ENCODE measurements around the gene IGF1R. TPM values are rescaled to one million over a fixed set of nuclear protein-coding genes. Genes with fewer than 3 reads are reported as not detected.

The IGF1R gene
- total RNA-seq, 1 experiment from 2014 or later: 125 TPM

DNA sequence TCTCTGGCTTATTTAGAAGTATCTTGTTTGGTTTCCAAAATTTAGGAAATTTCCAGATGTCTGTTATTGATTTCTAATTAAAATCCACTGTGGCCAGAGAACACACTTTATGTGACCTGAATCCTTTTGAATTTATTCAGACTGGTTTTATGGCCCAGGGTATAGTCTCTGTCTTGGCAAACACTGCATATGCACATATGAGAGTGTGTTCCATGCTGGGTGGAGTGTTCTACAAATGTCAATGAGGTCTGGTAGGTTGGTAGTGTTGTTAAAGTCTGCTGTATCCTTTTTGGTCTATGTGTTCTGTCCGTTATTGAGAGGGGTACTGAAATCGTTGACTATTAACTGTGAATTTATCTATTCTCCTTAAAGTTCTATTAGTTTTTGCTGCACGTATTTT, 329.1 kb downstream of the IGF1R start:
- POLR2A ChIA-PET: no interaction called here
- ATAC-seq: no peak

DNA sequence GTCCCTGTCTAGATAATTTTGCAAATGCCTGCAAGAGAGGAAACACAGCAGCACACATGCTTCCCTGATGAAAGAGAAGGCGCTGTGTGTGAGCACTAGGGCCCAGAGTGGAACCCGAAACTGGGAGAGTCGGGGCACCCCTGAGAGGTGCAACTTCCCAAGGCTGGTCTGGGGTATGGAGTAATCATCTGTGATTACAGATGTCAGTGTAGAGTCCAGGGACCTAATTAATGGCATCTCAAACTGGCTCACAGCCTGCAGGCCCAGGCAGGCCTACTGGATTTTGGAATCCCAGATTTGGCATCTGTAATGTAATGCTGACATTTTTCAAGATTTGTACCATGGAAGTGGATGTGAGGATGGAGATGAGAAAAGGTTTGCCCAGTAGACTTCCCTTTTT, 329.8 kb downstream of the IGF1R start:
- no peaks in the 10 kb centered on the region for H3K27me3 Mint-ChIP-seq (ENCODE audit: low read depth)
- no peaks in the 10 kb centered on the region for H3K9me3 Mint-ChIP-seq
- H3K27ac Mint-ChIP-seq: no peak overlapping the region
- DNase-seq (ENCODE audit: low spot score): no peak
- H3K36me3 Mint-ChIP-seq: no peaks in the 10 kb centered on the region
- H3K4me3 Mint-ChIP-seq: no peak overlapping the region
- POLR2A ChIA-PET: no interaction called here
- CTCF ChIA-PET: no interaction called here
- no peak for ATAC-seq
- no peaks in the 10 kb centered on the region for H3K4me1 Mint-ChIP-seq
- TF ChIP-seq, protein P1, sequence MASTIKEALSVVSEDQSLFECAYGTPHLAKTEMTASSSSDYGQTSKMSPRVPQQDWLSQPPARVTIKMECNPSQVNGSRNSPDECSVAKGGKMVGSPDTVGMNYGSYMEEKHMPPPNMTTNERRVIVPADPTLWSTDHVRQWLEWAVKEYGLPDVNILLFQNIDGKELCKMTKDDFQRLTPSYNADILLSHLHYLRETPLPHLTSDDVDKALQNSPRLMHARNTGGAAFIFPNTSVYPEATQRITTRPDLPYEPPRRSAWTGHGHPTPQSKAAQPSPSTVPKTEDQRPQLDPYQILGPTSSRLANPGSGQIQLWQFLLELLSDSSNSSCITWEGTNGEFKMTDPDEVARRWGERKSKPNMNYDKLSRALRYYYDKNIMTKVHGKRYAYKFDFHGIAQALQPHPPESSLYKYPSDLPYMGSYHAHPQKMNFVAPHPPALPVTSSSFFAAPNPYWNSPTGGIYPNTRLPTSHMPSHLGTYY (CRISPR knock-in tag; IDR thresholded peaks at IDR 0.05): no peak
- TF ChIP-seq, protein P2, sequence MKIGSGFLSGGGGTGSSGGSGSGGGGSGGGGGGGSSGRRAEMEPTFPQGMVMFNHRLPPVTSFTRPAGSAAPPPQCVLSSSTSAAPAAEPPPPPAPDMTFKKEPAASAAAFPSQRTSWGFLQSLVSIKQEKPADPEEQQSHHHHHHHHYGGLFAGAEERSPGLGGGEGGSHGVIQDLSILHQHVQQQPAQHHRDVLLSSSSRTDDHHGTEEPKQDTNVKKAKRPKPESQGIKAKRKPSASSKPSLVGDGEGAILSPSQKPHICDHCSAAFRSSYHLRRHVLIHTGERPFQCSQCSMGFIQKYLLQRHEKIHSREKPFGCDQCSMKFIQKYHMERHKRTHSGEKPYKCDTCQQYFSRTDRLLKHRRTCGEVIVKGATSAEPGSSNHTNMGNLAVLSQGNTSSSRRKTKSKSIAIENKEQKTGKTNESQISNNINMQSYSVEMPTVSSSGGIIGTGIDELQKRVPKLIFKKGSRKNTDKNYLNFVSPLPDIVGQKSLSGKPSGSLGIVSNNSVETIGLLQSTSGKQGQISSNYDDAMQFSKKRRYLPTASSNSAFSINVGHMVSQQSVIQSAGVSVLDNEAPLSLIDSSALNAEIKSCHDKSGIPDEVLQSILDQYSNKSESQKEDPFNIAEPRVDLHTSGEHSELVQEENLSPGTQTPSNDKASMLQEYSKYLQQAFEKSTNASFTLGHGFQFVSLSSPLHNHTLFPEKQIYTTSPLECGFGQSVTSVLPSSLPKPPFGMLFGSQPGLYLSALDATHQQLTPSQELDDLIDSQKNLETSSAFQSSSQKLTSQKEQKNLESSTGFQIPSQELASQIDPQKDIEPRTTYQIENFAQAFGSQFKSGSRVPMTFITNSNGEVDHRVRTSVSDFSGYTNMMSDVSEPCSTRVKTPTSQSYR (CRISPR knock-in tag; IDR thresholded peaks at IDR 0.05): no peak

More for the DNA sequence above, 329.1 kb downstream of the IGF1R start:
- DNase-seq (ENCODE audit: low spot score): no peak
- no peak overlapping the region for H3K4me3 Mint-ChIP-seq
- no peaks in the 10 kb centered on the region for H3K9me3 Mint-ChIP-seq
- no peaks in the 10 kb centered on the region for H3K4me1 Mint-ChIP-seq
- no peaks in the 10 kb centered on the region for H3K36me3 Mint-ChIP-seq
- no peaks in the 10 kb centered on the region for H3K27me3 Mint-ChIP-seq (ENCODE audit: low read depth)
- CTCF ChIA-PET: no interaction called here
- H3K27ac Mint-ChIP-seq: no peak overlapping the region
- no peak for TF ChIP-seq ZBTB21 (CRISPR knock-in tag; IDR thresholded peaks at IDR 0.05; ENCODE audit: borderline replicate concordance)
- no peak for TF ChIP-seq PRRX2 (CRISPR knock-in tag; IDR thresholded peaks at IDR 0.05)
- TF ChIP-seq HMGA2 (CRISPR knock-in tag; IDR thresholded peaks at IDR 0.05): no peak

DNA sequence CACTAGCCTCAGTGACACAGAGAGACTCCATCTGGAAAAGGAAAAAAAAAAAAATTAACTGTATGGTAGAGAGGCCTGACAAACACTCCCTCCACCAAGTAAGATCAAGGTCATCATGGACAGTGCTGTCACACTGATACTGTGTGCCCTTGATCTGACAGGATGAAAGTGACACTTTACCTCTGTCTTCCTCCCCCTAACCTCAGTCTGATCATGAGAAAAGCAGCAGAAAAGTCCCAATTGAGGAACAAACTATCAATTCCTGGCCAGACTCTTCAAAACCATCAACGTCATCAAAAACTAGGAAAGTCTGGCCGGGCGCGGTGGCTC, 332.5 kb downstream of the IGF1R start:
- Mint-ChIP-seq H3K36me3 (peaks cover 4% of the 10 kb centered on the region), H3K9me3 (peaks cover 16% of the 10 kb centered on the region), H3K4me3 (no peak overlapping the region), H3K27me3 (ENCODE audit: low read depth) (no peaks in the 10 kb centered on the region; the same call in 1 of the 2 replicates), H3K4me1 (no peaks in the 10 kb centered on the region), H3K27ac (no peak overlapping the region)
- DNase-seq (ENCODE audit: low spot score) (no peak), ATAC-seq (no peak)
- CTCF ChIA-PET: no interaction called here
- no peak for TF ChIP-seq MYBL2 (CRISPR knock-in tag; IDR thresholded peaks at IDR 0.05)
- TF ChIP-seq PRRX2 (CRISPR knock-in tag; IDR thresholded peaks at IDR 0.05): no peak
- POLR2A ChIA-PET: no interaction called here

DNA sequence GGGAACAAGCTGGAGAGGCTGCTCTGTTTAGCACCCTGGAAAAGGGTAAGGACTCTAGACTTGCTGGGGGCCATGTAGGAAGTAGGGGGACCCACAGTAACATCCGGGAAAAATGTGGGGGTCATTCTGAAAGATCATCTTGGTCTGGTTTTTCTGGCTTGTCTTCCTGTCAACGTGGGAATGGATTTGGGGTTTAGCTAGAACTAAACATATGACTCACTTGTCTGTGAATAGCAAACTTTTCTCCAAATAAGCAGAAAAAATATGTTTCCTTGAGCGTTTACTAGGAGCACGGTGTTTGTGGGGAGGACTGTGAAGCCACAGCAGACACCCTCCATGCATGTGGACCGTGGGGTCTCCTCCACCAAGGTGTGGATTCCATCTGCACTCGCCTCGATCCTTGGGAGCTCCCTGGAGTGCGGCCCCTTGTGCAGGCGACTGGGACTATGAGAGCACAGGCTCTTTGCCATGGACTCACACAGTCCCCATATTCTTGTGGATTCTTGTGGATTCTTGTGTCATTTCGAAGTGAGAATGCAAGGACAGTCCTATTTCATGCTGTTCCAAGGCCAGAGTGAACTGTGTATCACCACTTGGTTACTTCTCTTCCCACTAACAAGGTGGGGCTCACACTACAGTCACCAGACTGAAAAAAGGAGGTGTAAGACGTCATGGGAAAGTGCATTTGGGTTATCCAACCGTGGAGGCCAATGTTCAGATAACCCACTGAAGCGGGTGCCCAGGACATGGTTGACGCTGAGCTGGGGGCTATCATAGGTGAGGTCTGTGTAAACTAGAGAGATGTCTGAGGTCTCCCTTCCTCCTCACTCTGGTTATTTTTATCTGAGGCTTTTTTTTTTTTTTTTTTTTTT, 333.7 kb downstream of the IGF1R start:
- no peak overlapping the region for H3K4me3 Mint-ChIP-seq
- ChIA-PET CTCF (no interaction called here), POLR2A (no interaction called here)
- H3K9me3 Mint-ChIP-seq: peaks cover 26% of the 10 kb centered on the region
- H3K27ac Mint-ChIP-seq: no peak overlapping the region
- no peak for DNase-seq (ENCODE audit: low spot score)
- H3K36me3 Mint-ChIP-seq: peaks cover 13% of the 10 kb centered on the region
- ATAC-seq: no peak
- peaks cover 4% of the 10 kb centered on the region; the same call in 1 of the 2 replicates for H3K27me3 Mint-ChIP-seq (ENCODE audit: low read depth)
- no peaks in the 10 kb centered on the region for H3K4me1 Mint-ChIP-seq
- TF ChIP-seq NFE2L1 (CRISPR knock-in tag; IDR thresholded peaks at IDR 0.05): no peak
- no peak for TF ChIP-seq NR3C1 (CRISPR knock-in tag; conservative IDR thresholded peaks at IDR 0.05; ENCODE audit: low read depth)
- TF ChIP-seq NR1H2 (CRISPR knock-in tag; IDR thresholded peaks at IDR 0.05): no peak
- no peak for TF ChIP-seq ZNF263 (CRISPR knock-in tag; IDR thresholded peaks at IDR 0.05; ENCODE audit: low read depth)
- TF ChIP-seq ZNF423 (CRISPR knock-in tag; IDR thresholded peaks at IDR 0.05): no peak
- TF ChIP-seq, protein P3, sequence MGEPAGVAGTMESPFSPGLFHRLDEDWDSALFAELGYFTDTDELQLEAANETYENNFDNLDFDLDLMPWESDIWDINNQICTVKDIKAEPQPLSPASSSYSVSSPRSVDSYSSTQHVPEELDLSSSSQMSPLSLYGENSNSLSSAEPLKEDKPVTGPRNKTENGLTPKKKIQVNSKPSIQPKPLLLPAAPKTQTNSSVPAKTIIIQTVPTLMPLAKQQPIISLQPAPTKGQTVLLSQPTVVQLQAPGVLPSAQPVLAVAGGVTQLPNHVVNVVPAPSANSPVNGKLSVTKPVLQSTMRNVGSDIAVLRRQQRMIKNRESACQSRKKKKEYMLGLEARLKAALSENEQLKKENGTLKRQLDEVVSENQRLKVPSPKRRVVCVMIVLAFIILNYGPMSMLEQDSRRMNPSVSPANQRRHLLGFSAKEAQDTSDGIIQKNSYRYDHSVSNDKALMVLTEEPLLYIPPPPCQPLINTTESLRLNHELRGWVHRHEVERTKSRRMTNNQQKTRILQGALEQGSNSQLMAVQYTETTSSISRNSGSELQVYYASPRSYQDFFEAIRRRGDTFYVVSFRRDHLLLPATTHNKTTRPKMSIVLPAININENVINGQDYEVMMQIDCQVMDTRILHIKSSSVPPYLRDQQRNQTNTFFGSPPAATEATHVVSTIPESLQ (CRISPR knock-in tag; IDR thresholded peaks at IDR 0.05): no peak
- no peak for TF ChIP-seq ZNF219 (CRISPR knock-in tag; IDR thresholded peaks at IDR 0.05; ENCODE audit: borderline replicate concordance)
- TF ChIP-seq JAZF1 (CRISPR knock-in tag; IDR thresholded peaks at IDR 0.05): no peak
- no peak for TF ChIP-seq ZBTB21 (CRISPR knock-in tag; IDR thresholded peaks at IDR 0.05; ENCODE audit: borderline replicate concordance)
- TF ChIP-seq, protein P4, sequence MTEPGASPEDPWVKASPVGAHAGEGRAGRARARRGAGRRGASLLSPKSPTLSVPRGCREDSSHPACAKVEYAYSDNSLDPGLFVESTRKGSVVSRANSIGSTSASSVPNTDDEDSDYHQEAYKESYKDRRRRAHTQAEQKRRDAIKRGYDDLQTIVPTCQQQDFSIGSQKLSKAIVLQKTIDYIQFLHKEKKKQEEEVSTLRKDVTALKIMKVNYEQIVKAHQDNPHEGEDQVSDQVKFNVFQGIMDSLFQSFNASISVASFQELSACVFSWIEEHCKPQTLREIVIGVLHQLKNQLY (CRISPR knock-in tag; IDR thresholded peaks at IDR 0.05): no peak
- TF ChIP-seq FOXK1 (CRISPR knock-in tag; IDR thresholded peaks at IDR 0.05): no peak
- no peak for TF ChIP-seq SMAD3 (CRISPR knock-in tag; IDR thresholded peaks at IDR 0.05; ENCODE audit: borderline replicate concordance)
- no peak for TF ChIP-seq HMGA2 (CRISPR knock-in tag; IDR thresholded peaks at IDR 0.05)
- TF ChIP-seq SP1 (CRISPR knock-in tag; conservative IDR thresholded peaks at IDR 0.05): no peak
- no peak for TF ChIP-seq ESRRA (CRISPR knock-in tag; IDR thresholded peaks at IDR 0.05; ENCODE audit: borderline replicate concordance)
- TF ChIP-seq, protein P5, sequence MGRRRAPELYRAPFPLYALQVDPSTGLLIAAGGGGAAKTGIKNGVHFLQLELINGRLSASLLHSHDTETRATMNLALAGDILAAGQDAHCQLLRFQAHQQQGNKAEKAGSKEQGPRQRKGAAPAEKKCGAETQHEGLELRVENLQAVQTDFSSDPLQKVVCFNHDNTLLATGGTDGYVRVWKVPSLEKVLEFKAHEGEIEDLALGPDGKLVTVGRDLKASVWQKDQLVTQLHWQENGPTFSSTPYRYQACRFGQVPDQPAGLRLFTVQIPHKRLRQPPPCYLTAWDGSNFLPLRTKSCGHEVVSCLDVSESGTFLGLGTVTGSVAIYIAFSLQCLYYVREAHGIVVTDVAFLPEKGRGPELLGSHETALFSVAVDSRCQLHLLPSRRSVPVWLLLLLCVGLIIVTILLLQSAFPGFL (CRISPR knock-in tag; IDR thresholded peaks at IDR 0.05; ENCODE audit: borderline replicate concordance): no peak
- TF ChIP-seq KAT7 (CRISPR knock-in tag; IDR thresholded peaks at IDR 0.05; ENCODE audit: borderline replicate concordance): no peak
- no peak for TF ChIP-seq NFATC4 (CRISPR knock-in tag; IDR thresholded peaks at IDR 0.05)

All from WTC11 (cell line).